CD4-positive, alpha-beta memory T cell (primary cell): ENCODE measurements around the gene MICAL2. TPM values are rescaled to one million over a fixed set of nuclear protein-coding genes. Genes with fewer than 3 reads are reported as not detected.

Source experiments
- CTCF ChIA-PET: fragments of 350-600 bp; sonication (Branson Sonifier 250); formaldehyde crosslinking; loops from one replicate; lab custom pipeline; 2021; ENCODE audit warnings: inconsistent platforms; ENCODE audit not compliant: partially characterized antibody; lab: Charles Lee
- POLR2A ChIA-PET: fragments of 350-600 bp; sonication (Branson Sonifier 250); formaldehyde crosslinking; loops from one replicate; lab custom pipeline; 2021; ENCODE audit not compliant: partially characterized antibody; lab: Charles Lee
- DNase-seq, 5 donors: peaks; one replicate each; pipeline versions ENCODE4 v3.0.0 to v3.0.0-alpha.2; 2020 to 2022; ENCODE audit warnings: mixed read lengths in 1 of 5
- H3K27ac ChIP-seq: one replicate; pipeline ENCODE4 v1.7.0; 2013; ENCODE audit warnings: low read depth, low read length
- H3K27me3 ChIP-seq: 2 replicates; pipeline ENCODE4 v1.7.0; 2013; ENCODE audit warnings: mild to moderate bottlenecking, low read length, moderate library complexity; ENCODE audit not compliant: insufficient read depth
- H3K36me3 ChIP-seq: 2 replicates; pipeline ENCODE4 v1.7.0; 2013; ENCODE audit warnings: mild to moderate bottlenecking, low read length, moderate library complexity; ENCODE audit not compliant: insufficient read depth
- H3K4me1 ChIP-seq: 2 replicates; pipeline ENCODE4 v1.7.0; 2013; ENCODE audit warnings: mild to moderate bottlenecking, low read length, moderate library complexity; ENCODE audit not compliant: insufficient read depth
- H3K4me3 ChIP-seq, 2 donors: one replicate each; pipeline ENCODE4 v1.7.0; 2013; ENCODE audit warnings: low read length in 2 of 2, mild to moderate bottlenecking in 1 of 2
- H3K9me3 ChIP-seq, 2 donors: one replicate each; pipeline ENCODE4 v1.7.0; 2013; ENCODE audit warnings: low read length in 2 of 2, control low read depth in 1 of 2; ENCODE audit not compliant: control insufficient read depth in 1 of 2
- H3K27ac Mint-ChIP-seq, 7 donors: one replicate each; pipeline ENCODE4 v1.8.0; 2020 to 2021; ENCODE audit warnings: mixed read lengths in 7 of 7, mild to moderate bottlenecking in 6 of 7, inconsistent platforms in 3 of 7, moderate library complexity in 3 of 7
- H3K27me3 Mint-ChIP-seq, 2 donors: one replicate each; pipeline ENCODE4 v1.8.0; 2020 to 2021; ENCODE audit warnings: mixed read lengths in 2 of 2
- H3K36me3 Mint-ChIP-seq, 2 donors: one replicate each; pipeline ENCODE4 v1.8.0; 2020 to 2021; ENCODE audit warnings: mixed read lengths in 2 of 2, inconsistent platforms in 1 of 2, mild to moderate bottlenecking in 1 of 2
- H3K4me1 Mint-ChIP-seq, 4 donors: one replicate each; pipeline ENCODE4 v1.8.0; 2020 to 2021; ENCODE audit warnings: mixed read lengths in 4 of 4, mild to moderate bottlenecking in 1 of 4
- H3K4me3 Mint-ChIP-seq, 8 donors: one replicate each; pipeline ENCODE4 v1.8.0; 2020 to 2021; ENCODE audit warnings: mixed read lengths in 8 of 8, mild to moderate bottlenecking in 7 of 8, moderate library complexity in 6 of 8, inconsistent platforms in 3 of 8
- H3K9me3 Mint-ChIP-seq, 8 donors: one replicate each; pipeline ENCODE4 v1.8.0; 2020 to 2021; ENCODE audit warnings: mixed read lengths in 8 of 8, mild to moderate bottlenecking in 5 of 8, inconsistent platforms in 3 of 8, moderate library complexity in 1 of 8
- intact Hi-C: fragments of 100-400 bp; cut with micrococcal nuclease; formaldehyde crosslinking; loops from one replicate; pipeline ENCODE4 v1.15.1; 2023
- polyA plus RNA-seq, 2 donors: library from polyadenylated mRNA; unstranded; fragments of 300-500 nt; fragmentation: Illumina TruSeq; gene quantifications; one replicate each; pipeline ENCODE4 v1.2.3, GENCODE V29; 2021
- total RNA-seq, 2 experiments: library from RNA; stranded (reverse); gene quantifications; one replicate each; pipeline ENCODE4 v1.2.3, GENCODE V29; 2021

MICAL2 gene
- total and polyA plus RNA-seq, 4 experiments from 2014 or later, result 10.9 to 38.8 (median 28.2) TPM

GRCh38 chr11:12173111-12173510 is 62.7 kb downstream of the MICAL2 start:
- Mint-ChIP-seq H3K9me3 (peaks cover 0 to 2% (median 0%) of the 10 kb centered on the region in 8 donors), H3K27me3 (no peaks in the 10 kb centered on the region), H3K4me1 (peaks cover 16 to 24% (median 21%) of the 10 kb centered on the region in 4 donors), H3K36me3 (peaks cover 0 to 2% of the 10 kb centered on the region in 2 donors), H3K27ac (no peak overlapping the region), H3K4me3 (no peak overlapping the region)
- peaks cover 22% of the 10 kb centered on the region for H3K4me1 ChIP-seq
- no peaks in the 10 kb centered on the region for H3K36me3 ChIP-seq
- intact Hi-C loops, result no loop called here
- H3K9me3 ChIP-seq, result no peaks in the 10 kb centered on the region
- CTCF ChIA-PET, result interaction anchor here (1.1 kb wide), 1 partner anchor 12 kb away, joined by 3 read pairs; no protein-coding TSS in a partner anchor
- no peaks in the 10 kb centered on the region for H3K27me3 ChIP-seq
- no peak overlapping the region for H3K27ac ChIP-seq
- H3K4me3 ChIP-seq, result no peak overlapping the region
- DNase-seq, result no peak
- POLR2A ChIA-PET, result no interaction called here

GRCh38 chr11:12174128-12174476 is 63.7 kb downstream of the MICAL2 start:
- H3K9me3 Mint-ChIP-seq, result peaks cover 0 to 2% (median 0%) of the 10 kb centered on the region in 8 donors
- H3K27ac ChIP-seq, result no peak overlapping the region
- H3K9me3 ChIP-seq, result no peaks in the 10 kb centered on the region
- peak overlapping the region in 3 of 7 donors; percentile 29 to 69 (median 54) for H3K27ac Mint-ChIP-seq
- CTCF ChIA-PET, result no interaction called here
- H3K4me1 ChIP-seq, result peaks cover 27% of the 10 kb centered on the region
- no peaks in the 10 kb centered on the region for H3K27me3 ChIP-seq
- H3K27me3 Mint-ChIP-seq, result no peaks in the 10 kb centered on the region
- no peak overlapping the region for H3K4me3 Mint-ChIP-seq
- intact Hi-C loops, result no loop called here
- peaks cover 0 to 2% of the 10 kb centered on the region in 2 donors for H3K36me3 Mint-ChIP-seq
- H3K4me1 Mint-ChIP-seq, result peaks cover 23 to 29% (median 25%) of the 10 kb centered on the region in 4 donors
- POLR2A ChIA-PET, result no interaction called here
- H3K36me3 ChIP-seq, result no peaks in the 10 kb centered on the region
- no peak for DNase-seq
- H3K4me3 ChIP-seq, result no peak overlapping the region

- H3K4me1 ChIP-seq, result peaks cover 32% of the 10 kb centered on the region
- Mint-ChIP-seq H3K27ac (peak overlapping the region in 5 of 7 donors; percentile 21 to 69 (median 43)), H3K27me3 (no peaks in the 10 kb centered on the region), H3K9me3 (peaks cover 0 to 2% (median 0%) of the 10 kb centered on the region in 8 donors), H3K36me3 (peaks cover 0 to 2% of the 10 kb centered on the region in 2 donors), H3K4me3 (no peak overlapping the region), H3K4me1 (peaks cover 27 to 34% (median 29%) of the 10 kb centered on the region in 4 donors)
- DNase-seq, result no peak
- POLR2A ChIA-PET, result interaction anchor here (1.0 to 1.1 kb wide), 2 partner anchors 21 to 22 kb away, joined by 3 to 4 read pairs; no protein-coding TSS in a partner anchor
- no peaks in the 10 kb centered on the region for H3K36me3 ChIP-seq
- H3K4me3 ChIP-seq, result no peak overlapping the region
- no peaks in the 10 kb centered on the region for H3K27me3 ChIP-seq
- intact Hi-C loops, result no loop called here
- H3K27ac ChIP-seq, result no peak overlapping the region
- H3K9me3 ChIP-seq, result no peaks in the 10 kb centered on the region
- CTCF ChIA-PET, result no interaction called here
These were observed 64.2 kb downstream of the MICAL2 start for GRCh38 chr11:12174477-12175143.

GRCh38 chr11:12175694-12176241 is 65.4 kb downstream of the MICAL2 start:
- ChIA-PET CTCF (no interaction called here), POLR2A (interaction anchor here (1.1 to 1.5 kb wide), 4 partner anchors 9 to 61 kb away, joined by 3 to 4 read pairs (median 3); no protein-coding TSS in a partner anchor)
- H3K27me3 ChIP-seq, result no peaks in the 10 kb centered on the region
- no peaks in the 10 kb centered on the region for H3K9me3 ChIP-seq
- peaks cover 35% of the 10 kb centered on the region for H3K4me1 ChIP-seq
- Mint-ChIP-seq H3K27ac (peak overlapping the region; percentile 58 to 89 (median 74)), H3K36me3 (peaks cover 0 to 2% of the 10 kb centered on the region in 2 donors), H3K4me1 (peaks cover 27 to 40% (median 33%) of the 10 kb centered on the region in 4 donors), H3K4me3 (peak overlapping the region in 3 of 8 donors; percentile 5 to 36 (median 26)), H3K27me3 (no peaks in the 10 kb centered on the region), H3K9me3 (peaks cover 0 to 2% (median 0%) of the 10 kb centered on the region in 8 donors)
- DNase-seq, result no peak
- no peaks in the 10 kb centered on the region for H3K36me3 ChIP-seq
- intact Hi-C loops, result no loop called here
- no peak overlapping the region for H3K27ac ChIP-seq
- H3K4me3 ChIP-seq, result no peak overlapping the region

- H3K27ac Mint-ChIP-seq, result peak overlapping the region; percentile 17 to 74 (median 72)
- CTCF ChIA-PET, result no interaction called here
- DNase-seq, result no peak
- peaks cover 0 to 2% (median 0%) of the 10 kb centered on the region in 8 donors for H3K9me3 Mint-ChIP-seq
- no peaks in the 10 kb centered on the region for H3K27me3 ChIP-seq
- no peaks in the 10 kb centered on the region for H3K9me3 ChIP-seq
- H3K4me3 ChIP-seq, result no peak overlapping the region
- H3K27ac ChIP-seq, result no peak overlapping the region
- no peaks in the 10 kb centered on the region for H3K27me3 Mint-ChIP-seq
- POLR2A ChIA-PET, result interaction anchor here (1.3 to 2.2 kb wide), 4 partner anchors 8 to 60 kb away, joined by 3 to 5 read pairs (median 3); no protein-coding TSS in a partner anchor
- peak overlapping the region in 1 of 8 donors; percentile 3 for H3K4me3 Mint-ChIP-seq
- intact Hi-C loops, result no loop called here
- peaks cover 0 to 1% of the 10 kb centered on the region in 2 donors for H3K36me3 Mint-ChIP-seq
- peaks cover 27 to 40% (median 33%) of the 10 kb centered on the region in 4 donors for H3K4me1 Mint-ChIP-seq
- H3K36me3 ChIP-seq, result no peaks in the 10 kb centered on the region
- peaks cover 35% of the 10 kb centered on the region for H3K4me1 ChIP-seq
These were observed 66.0 kb downstream of the MICAL2 start for GRCh38 chr11:12176410-12176809.

- Histone ChIP-seq H3K4me1 (peaks cover 35% of the 10 kb centered on the region), H3K4me3 (no peak overlapping the region), H3K36me3 (no peaks in the 10 kb centered on the region), H3K27ac (no peak overlapping the region), H3K9me3 (no peaks in the 10 kb centered on the region), H3K27me3 (no peaks in the 10 kb centered on the region)
- ChIA-PET CTCF (interaction anchor here (0.7 to 1.2 kb wide), 4 partner anchors 14 to 45 kb away, joined by 3 to 4 read pairs (median 3); no protein-coding TSS in a partner anchor), POLR2A (interaction anchor here (1.9 to 2.2 kb wide), 2 partner anchors 13 to 18 kb away, joined by 5 read pairs; no protein-coding TSS in a partner anchor)
- DNase-seq, result no peak
- Mint-ChIP-seq H3K4me3 (no peak overlapping the region), H3K27ac (peak overlapping the region in 3 of 7 donors; percentile 21 to 38 (median 38)), H3K36me3 (no peaks in the 10 kb centered on the region), H3K4me1 (peaks cover 27 to 40% (median 33%) of the 10 kb centered on the region in 4 donors), H3K9me3 (no peaks in the 10 kb centered on the region), H3K27me3 (no peaks in the 10 kb centered on the region)
- intact Hi-C loops, result no loop called here
These were observed 67.4 kb downstream of the MICAL2 start for GRCh38 chr11:12177739-12178338.
